HEK293T (cell line): ENCODE measurements around the gene DSEL.

Experiments
- FOXM1 ChIP-seq: fragments of 450-650 bp; IDR thresholded peaks from 2 replicates; pipeline ENCODE4 v1.6.1; 2017; ENCODE audit warnings: mild to moderate bottlenecking, borderline replicate concordance
- SUZ12 ChIP-seq: fragments of 450-650 bp; IDR thresholded peaks from 2 replicates; pipeline ENCODE4 v1.6.1; 2016; ENCODE audit warnings: mild to moderate bottlenecking
- ZNF384 ChIP-seq: fragments of 450-650 bp; IDR thresholded peaks from 2 replicates; pipeline ENCODE4 v1.6.1; 2016

- TF ChIP-seq SUZ12, result no peak
- no peak for TF ChIP-seq FOXM1
- TF ChIP-seq ZNF384, result no peak
These were observed 33.4 kb upstream of the DSEL start for GRCh38 chr18:67549946-67550345.
